SHP77 treated with DMSO at 0.1 percent for 48 hours (cell line): ENCODE results near the gene IKZF3.
"Not testable (repeated sequence)": the region's sequence is repeated elsewhere in the genome, so short reads cannot be mapped to it uniquely, and the experiment has no call there.

ENCODE experiments used
- DNase-seq: peaks from one replicate; lab custom pipeline; 2025; lab: John Stamatoyannopoulos, UW

The IKZF3 gene

DNA sequence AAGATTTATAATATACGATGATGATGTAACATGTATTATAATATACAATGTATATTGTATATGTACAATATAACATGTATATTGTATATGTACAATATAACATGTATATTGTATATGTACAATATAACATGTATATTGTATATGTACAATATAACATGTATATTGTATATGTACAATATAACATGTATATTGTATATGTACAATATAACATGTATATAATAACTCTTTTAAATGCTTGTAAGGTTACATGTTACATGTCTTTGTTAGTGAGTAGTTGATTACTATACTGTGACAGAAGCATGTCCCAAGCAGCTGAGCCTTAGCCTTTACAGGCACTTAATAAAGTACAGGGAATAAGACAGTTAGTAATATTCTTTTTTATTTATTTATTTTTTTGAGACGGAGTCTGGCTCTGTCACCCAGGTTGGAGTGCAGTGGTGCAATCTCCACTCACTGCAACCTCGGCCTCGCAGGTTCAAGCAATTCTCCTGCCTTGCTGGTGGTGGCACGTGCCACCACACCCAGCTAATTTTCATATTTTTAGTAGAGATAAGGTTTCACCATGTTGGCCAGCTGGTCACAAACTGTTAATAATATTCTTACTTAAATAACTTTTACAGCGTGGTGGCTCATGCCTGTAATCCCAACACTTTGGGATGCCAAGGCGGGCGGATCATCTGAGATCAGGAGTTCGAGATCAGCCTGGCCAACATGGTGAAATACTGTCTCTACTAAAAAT lies 8.0 kb downstream of the IKZF3 start:
- DNase-seq, result not testable (repeated sequence)

DNA sequence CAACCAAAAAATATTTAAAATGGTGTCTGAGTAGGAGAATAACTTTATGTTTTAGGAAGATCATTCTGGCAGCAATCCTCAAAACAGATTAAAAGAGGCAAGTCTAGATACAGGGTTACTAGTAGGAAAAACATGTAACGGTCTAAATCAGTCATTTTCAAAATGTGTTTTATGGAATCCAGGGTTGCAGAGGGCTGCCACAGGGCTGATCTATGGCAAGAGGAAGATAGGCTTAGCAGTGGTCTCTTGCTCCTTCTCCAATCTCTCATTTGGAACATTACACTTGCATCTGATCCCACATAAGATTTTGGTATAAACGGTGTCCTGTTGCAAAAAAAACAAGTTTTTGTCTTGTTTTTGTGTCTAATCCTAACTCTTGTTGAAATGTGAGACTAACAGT lies 9.2 kb downstream of the IKZF3 start:
- DNase-seq, result no peak

- no peak for DNase-seq
Observed at GRCh38 chr17:39852239-39852638, 11.9 kb downstream of the IKZF3 start.

DNA sequence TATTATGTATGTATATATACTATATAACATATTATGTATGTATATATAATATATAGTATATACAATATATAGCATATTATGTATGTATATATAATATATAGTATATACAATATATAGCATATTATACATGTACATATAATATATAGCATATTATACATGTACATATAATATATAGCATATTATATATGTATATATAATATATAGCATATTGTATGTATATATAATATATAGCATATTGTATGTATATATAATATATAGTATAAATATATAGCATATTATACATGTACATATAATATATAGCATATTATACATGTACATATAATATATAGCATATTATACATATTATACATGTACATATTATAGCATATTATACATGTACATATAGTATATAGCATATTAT lies 13.9 kb downstream of the IKZF3 start:
- DNase-seq, result not testable (repeated sequence)

GRCh38 chr17:39848600-39848999 lies 15.5 kb downstream of the IKZF3 start:
- DNase-seq, result no peak

- DNase-seq, result no peak
Observed at GRCh38 chr17:39846205-39846604, 17.9 kb downstream of the IKZF3 start.

DNA sequence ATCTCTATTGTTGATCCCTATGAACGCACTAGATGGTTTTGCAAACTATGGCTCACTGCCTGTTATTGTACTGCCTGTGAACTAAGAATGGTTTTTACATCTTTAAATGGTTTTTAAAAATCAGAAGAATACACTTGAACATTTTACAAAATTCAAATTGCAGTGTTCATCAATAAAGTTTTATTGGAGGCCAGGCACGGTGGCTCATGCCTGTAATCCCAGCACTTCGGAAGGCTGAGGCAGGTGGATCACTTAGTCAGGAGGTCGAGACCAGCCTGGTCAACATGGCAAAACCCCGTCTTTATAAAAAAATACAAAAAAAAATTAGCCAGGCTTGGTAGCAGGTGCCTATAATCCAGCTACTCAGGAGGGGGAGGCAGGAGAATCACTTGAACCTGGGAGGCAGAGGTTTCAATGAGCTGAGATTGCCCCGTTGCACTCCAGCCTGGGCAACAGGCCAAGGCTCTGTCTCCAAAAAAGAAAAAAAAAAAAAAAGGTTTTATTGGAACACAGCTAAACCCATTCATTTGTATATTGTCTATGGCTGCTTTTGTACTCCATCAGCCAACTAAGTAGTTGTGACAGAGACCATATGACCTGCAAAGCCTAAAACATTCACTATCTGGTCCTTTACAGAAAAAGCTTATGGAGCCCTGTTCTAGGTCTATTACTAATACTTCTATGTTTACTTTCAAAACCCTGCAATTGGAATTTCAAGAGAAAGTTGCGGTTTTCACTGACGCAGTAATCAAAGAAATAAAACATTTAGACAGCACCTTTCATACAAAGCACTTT lies 18.9 kb downstream of the IKZF3 start:
- DNase-seq, result no peak

GRCh38 chr17:39841134-39841683 lies 22.9 kb downstream of the IKZF3 start:
- DNase-seq, result no peak

DNA sequence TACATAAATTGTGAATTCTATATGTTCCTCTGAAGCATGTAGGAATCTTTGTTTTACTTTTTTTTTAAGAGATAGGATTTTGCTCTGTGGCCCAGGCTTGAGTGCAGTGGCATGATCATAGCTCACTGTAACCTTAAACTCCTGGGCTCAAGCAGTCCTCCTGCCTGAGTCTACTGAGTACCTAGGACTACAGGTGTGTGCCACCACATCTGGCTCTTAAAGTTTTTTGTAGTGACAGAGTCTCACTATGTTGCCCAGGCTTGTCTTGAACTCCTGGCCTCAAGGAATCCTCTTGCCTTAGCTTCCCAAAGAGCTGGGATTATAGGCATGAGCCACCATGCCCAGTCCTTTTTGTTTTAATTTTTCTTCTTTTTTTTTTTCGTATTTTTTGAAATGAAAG lies 25.3 kb downstream of the IKZF3 start:
- DNase-seq, result no peak

GRCh38 chr17:39838057-39838456 lies 26.1 kb downstream of the IKZF3 start:
- no peak for DNase-seq

DNA sequence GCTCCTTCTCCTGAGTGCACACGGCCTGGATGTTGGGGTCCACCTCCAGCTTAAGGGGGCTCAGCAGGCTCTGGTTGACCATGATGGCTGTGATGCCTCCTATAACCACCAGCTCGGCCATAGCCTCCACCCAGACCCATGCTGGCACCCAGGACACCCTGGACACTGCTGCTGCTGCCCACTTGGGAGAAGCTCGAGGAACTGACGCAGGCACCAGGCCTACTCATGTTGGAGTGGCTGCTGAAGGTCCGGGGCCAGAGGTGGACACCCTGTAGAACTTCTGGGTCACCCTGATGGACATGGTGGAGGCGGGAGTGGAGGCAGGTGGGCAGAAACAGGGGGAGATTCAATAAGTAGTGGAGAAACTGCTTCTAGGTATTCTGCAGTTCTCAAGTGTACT lies 28.0 kb downstream of the IKZF3 start:
- DNase-seq, result no peak

DNA sequence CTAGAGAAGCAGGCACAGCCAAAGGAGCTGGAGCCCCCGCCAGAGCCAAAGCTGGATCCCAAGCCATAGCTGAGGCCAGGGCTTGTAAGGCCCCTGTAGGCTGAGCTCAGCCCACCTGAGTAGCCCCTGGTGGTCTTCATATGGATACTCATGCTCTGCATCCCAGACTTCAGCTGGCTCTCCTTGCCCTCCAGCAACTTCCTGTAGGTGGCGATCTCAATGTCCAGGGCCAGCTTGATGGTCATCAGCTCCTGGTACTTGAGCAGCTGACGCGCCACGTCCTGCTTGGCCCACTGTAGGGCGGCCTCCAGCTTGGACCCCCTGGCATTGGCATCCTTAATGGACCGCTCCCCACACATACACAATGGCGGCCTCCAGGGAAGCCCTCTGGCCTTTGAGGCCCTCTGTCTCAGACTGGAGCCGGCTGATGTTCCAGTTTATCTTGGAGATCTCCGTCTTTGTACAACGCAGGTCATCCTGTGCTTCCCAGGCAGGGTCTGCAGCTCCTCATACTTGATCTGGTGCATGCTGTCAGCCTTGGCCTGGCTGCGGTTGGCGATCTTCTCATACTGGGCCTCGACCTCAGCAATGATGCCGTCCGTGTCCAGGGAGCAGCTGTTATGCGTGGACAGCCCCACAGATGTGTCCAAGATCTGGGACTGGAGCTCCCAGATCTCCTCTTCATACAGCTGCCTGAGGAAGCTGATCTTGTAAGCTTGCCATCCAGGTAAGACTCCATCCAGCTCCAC lies 28.9 kb downstream of the IKZF3 start:
- DNase-seq, result no peak

GRCh38 chr17:39834017-39834416 lies 30.1 kb downstream of the IKZF3 start:
- DNase-seq, result no peak

- DNase-seq, result no peak
Observed at GRCh38 chr17:39831588-39831987, 32.5 kb downstream of the IKZF3 start.

- no peak for DNase-seq
Observed at GRCh38 chr17:39828443-39828842, 35.7 kb downstream of the IKZF3 start.

GRCh38 chr17:39826334-39826733 lies 37.8 kb downstream of the IKZF3 start:
- no peak for DNase-seq

- no peak for DNase-seq
Observed at GRCh38 chr17:39823407-39824054, 40.6 kb downstream of the IKZF3 start.

GRCh38 chr17:39822051-39822451 lies 42.1 kb downstream of the IKZF3 start:
- no peak for DNase-seq

DNA sequence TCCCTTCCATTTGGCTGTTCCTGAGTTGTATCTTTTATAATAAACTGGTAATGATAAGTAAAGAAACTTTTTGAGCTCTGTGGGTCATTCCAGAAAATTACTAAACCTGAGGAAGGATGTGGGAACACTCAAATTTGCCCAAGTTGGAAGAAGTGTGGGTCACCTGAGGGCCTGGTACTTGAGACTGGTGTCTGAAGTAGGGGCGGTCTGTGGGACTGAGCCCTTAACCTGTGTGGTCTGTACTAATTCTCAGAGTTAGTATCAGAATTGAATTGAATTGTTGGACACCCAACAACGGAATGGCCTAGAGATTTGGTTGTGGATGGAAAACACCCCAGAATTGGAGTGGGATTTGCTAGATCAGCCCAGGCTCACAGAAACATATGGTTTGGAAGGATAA lies 43.1 kb downstream of the IKZF3 start:
- DNase-seq, result no peak

- no peak for DNase-seq
Observed at GRCh38 chr17:39820541-39820940, 43.6 kb downstream of the IKZF3 start.

DNA sequence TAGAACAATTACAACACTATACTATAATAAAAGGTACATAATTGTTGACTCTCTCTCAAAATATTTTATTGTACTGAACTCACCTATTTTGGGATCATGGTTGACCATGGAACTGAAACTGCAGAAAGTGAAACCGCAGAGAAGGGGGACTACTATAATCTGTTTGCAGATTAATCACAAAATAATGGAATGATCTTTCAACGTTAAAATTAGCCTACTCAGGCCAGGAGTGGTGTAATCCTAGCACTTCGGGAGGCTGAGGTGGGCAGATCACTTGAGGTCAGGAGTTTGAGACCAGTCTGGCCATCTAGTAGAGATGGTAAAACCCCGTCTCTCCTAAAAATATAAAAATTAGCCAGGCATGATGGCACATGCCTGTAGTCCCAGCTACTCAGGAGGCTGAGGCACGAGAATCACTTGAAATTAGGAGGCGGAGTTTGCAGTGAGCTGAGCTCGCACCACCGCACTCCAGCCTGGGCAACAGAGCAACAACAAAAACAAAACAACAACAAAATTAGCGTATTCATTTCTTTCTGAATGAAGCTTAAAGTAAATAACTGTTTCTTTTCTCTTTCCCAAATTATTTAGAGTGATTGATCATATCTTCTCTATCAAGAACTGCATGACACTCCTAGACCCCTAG lies 45.6 kb downstream of the IKZF3 start:
- no peak for DNase-seq

DNA sequence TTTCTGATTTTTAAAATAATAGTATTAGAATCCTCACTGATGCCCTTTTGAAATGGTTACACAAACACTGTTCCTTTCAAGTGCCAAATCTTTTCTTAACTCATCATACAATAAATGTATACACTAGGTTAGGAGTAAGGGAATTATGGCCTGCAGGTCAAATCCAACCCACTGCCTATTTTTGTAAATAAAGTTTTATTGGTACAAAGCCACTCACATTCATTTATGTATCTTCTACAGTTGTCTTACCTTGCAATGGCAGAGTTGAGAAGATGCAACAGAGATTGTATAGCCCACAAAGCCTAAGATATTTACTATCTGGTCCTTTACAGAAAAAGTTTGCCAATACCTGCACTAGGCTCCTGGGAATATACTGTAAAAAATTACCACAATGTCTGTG lies 47.8 kb downstream of the IKZF3 start:
- no peak for DNase-seq
